ENCODE measurements around the gene ZNF438. TPM values are rescaled to one million over a fixed set of nuclear protein-coding genes. Genes with fewer than 3 reads are reported as not detected.
"Not testable (repeated sequence)": the region's sequence is repeated elsewhere in the genome, so short reads cannot be mapped to it uniquely, and the experiment has no call there.

Gene ZNF438
- total RNA-seq, 1 experiment from 2014 or later, result 2.0 TPM

DNA sequence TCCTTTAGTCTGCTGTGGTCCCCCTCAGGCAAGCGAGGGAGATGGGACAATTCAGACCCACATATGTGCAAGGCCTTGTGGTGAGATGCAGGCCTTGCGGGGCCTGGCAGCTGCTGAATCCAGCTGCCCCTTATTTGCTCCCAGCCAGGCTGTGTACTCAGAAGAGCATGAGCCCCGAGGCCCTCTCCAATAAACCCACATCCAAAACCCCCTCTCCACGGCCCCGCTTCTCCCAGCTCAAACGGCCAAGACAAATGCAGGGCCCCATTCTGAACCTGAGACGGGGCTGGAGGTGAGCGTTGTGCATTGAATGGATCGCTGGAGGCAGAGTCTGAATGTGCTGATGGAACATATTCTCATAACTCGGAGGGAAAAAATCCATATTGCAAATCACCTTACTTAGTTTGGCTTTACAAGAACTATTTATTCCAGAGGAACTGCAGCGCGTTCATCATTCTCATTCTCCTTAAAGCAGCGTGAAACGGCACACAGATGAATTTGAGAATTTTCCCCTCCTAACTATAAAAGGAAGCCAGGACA is 232.9 kb downstream of the ZNF438 start:
- no TSS peak for BruUV-seq (replicated peaks)

GRCh38 chr10:30795024-30795423 is 236.6 kb downstream of the ZNF438 start:
- H3K27me3 ChIP-seq (replicated peaks; ENCODE audit: insufficient read depth, low read depth, low read length, poor library complexity); BruUV-seq (replicated peaks); H3K4me1 ChIP-seq (ENCODE audit: insufficient read depth, low read length, poor library complexity, severe bottlenecking); CTCF ChIA-PET; DNase-seq (ENCODE audit: low spot score); intact Hi-C loops (cut with micrococcal nuclease; ENCODE audit: unreplicated experiment); H3K4me3 ChIP-seq (ENCODE audit: low read depth, low read length, poor library complexity, severe bottlenecking); H3K36me3 ChIP-seq (ENCODE audit: insufficient read depth, low read length, poor library complexity, severe bottlenecking); POLR2A ChIA-PET (ENCODE audit: low non-redundant PET); H3K9me3 ChIP-seq (ENCODE audit: low read depth, low read length, poor library complexity, severe bottlenecking); H3K27ac ChIP-seq (ENCODE audit: low read depth, low read length, poor library complexity, severe bottlenecking): not testable (repeated sequence)

More for the DNA sequence above, 232.9 kb downstream of the ZNF438 start:
- Histone ChIP-seq H3K27ac (ENCODE audit: low read depth, low read length, poor library complexity, severe bottlenecking) (no peak overlapping the region), H3K27me3 (replicated peaks; ENCODE audit: insufficient read depth, low read depth, low read length, poor library complexity) (no peaks in the 10 kb centered on the region), H3K36me3 (ENCODE audit: insufficient read depth, low read length, poor library complexity, severe bottlenecking) (no peaks in the 10 kb centered on the region), H3K9me3 (ENCODE audit: low read depth, low read length, poor library complexity, severe bottlenecking) (no peaks in the 10 kb centered on the region), H3K4me1 (ENCODE audit: insufficient read depth, low read length, poor library complexity, severe bottlenecking) (no peaks in the 10 kb centered on the region), H3K4me3 (ENCODE audit: low read depth, low read length, poor library complexity, severe bottlenecking) (no peak overlapping the region)
- CTCF ChIA-PET, result no interaction called here
- intact Hi-C loops (cut with micrococcal nuclease; ENCODE audit: unreplicated experiment), result no loop called here
- TF ChIP-seq, protein P1, sequence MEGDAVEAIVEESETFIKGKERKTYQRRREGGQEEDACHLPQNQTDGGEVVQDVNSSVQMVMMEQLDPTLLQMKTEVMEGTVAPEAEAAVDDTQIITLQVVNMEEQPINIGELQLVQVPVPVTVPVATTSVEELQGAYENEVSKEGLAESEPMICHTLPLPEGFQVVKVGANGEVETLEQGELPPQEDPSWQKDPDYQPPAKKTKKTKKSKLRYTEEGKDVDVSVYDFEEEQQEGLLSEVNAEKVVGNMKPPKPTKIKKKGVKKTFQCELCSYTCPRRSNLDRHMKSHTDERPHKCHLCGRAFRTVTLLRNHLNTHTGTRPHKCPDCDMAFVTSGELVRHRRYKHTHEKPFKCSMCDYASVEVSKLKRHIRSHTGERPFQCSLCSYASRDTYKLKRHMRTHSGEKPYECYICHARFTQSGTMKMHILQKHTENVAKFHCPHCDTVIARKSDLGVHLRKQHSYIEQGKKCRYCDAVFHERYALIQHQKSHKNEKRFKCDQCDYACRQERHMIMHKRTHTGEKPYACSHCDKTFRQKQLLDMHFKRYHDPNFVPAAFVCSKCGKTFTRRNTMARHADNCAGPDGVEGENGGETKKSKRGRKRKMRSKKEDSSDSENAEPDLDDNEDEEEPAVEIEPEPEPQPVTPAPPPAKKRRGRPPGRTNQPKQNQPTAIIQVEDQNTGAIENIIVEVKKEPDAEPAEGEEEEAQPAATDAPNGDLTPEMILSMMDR (conservative IDR thresholded peaks at IDR 0.05; ENCODE audit: low read depth, low read length), result no peak
- TF ChIP-seq EZH2 (IDR thresholded peaks at IDR 0.05; ENCODE audit: borderline replicate concordance, low read depth, low read length, poor library complexity, severe bottlenecking), result no peak
- POLR2A ChIA-PET (ENCODE audit: low non-redundant PET), result no interaction called here
- DNase-seq (ENCODE audit: low spot score), result no peak
